NCI-H2196 treated with DMSO at 0.1 percent for 48 hours (cell line): ENCODE measurements around the gene MBIP.

Source experiments
- DNase-seq: peaks from one replicate; lab custom pipeline; 2025; ENCODE audit not compliant: unreplicated experiment; lab: John Stamatoyannopoulos, UW

Gene MBIP

DNA sequence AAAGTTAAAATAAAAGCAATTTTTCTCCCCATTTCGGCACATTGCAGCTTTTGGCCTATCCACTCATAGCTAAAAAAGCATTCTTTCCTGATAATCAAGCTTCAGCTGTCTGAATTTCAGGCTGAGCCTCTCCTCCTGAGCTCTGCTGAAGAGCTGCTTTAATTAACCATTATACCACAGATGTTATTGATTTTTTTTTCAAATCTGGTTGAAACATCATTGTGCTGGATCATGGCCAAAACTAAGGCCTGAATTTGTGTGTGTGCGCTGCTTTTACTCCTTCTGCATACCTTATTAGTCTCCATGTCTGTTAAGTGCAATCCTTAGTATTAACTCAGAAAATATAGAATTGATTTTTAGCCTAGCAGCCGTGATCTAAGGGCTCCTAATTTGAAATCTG is 52.3 kb downstream of the MBIP start:
- DNase-seq, result no peak

GRCh38 chr14:36264595-36264994 is 55.8 kb downstream of the MBIP start:
- DNase-seq, result no peak

GRCh38 chr14:36264107-36264506 is 56.3 kb downstream of the MBIP start:
- no peak for DNase-seq

- DNase-seq, result no peak
Measured at GRCh38 chr14:36260970-36261640, 59.3 kb downstream of the MBIP start.

GRCh38 chr14:36258241-36258640 is 62.2 kb downstream of the MBIP start:
- DNase-seq, result no peak

GRCh38 chr14:36256126-36256801 is 64.2 kb downstream of the MBIP start:
- no peak for DNase-seq

GRCh38 chr14:36254020-36254624 is 66.3 kb downstream of the MBIP start:
- DNase-seq, result no peak
